HuH-7 (cell line): Measurements from ENCODE around the gene HNRNPF.

Experiments
- DNase-seq: peaks from one replicate; pipeline ENCODE4 v3.0.0; 2011; ENCODE audit warnings: low spot score

The HNRNPF gene

GRCh38 chr10:43376828-43377423, 32.1 kb downstream of the HNRNPF start:
- no peak for DNase-seq

DNA sequence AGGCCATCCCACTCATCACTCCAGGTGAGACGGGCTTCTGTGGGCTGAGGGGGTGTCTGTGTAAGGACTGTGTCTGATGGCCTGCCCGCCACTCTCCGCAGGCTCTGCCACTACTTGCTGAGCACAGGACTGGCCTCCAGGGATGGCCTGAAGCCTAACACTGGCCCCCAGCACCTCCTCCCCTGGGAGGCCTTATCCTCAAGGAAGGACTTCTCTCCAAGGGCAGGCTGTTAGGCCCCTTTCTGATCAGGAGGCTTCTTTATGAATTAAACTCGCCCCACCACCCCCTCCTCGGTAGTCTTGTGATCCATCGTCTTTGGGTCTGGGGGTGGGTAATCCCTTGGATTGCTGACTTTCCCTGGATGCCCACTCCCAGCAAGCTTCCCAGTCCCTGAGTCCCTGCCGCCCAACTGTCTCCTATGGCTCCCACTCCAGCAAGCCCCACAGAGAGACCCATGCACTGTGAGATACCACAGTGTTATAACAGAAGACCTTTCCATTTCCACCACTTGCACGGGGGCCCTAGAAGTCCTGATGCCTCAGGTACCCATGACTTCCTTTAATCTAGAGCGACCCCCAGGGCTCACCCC, 32.8 kb downstream of the HNRNPF start:
- DNase-seq: no peak

DNA sequence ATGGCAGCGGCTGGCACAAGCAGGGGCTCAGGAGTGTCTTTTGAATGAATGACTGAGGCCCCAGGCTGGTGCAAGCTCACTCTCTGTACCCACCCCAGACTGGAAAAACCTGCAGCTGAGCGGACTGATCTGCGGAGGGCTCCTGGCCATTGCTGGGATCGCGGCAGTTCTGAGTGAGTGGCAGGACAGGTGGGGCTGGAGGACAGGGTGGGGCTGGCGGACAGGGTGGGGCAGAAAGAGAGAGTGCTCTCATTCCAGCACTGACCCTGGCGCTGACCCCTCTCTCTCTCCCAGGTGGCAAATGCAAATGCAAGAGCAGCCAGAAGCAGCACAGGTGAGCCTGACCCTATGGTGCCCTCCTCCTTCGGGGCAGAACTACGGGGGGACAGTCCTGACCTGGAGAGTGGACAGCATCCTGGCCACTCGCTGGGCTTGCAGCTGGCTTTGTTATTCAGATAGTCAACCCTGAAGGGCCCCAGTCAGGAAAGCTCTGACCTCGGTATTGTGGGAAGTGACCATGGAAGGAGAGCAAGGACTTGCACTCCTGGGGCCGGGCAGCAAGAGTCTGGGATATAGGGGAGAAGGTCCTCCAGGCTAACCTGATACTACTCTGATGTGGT, 33.5 kb downstream of the HNRNPF start:
- DNase-seq: no peak

DNA sequence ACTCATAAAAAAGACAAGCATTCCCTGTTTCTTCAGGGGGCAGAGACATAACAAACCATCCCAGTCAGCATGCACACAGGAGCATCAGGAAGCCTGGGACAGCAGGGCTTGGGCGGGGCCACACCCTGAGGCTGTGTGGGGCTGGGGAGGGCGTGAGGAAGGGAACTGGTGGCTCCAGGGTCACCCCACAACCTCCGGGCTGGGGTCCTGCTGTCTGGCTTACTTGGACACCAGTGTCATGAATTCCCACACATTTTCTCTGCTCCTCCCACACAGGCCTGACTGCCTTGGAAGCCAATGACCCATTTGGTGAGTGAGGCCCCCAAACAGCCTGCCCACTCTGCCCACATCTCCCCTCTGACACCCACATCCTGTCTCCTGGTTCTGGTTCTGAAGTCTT, 34.8 kb downstream of the HNRNPF start:
- DNase-seq: no peak

GRCh38 chr10:43373461-43373860, 35.5 kb downstream of the HNRNPF start:
- no peak for DNase-seq

- DNase-seq: no peak
These were observed 36.1 kb downstream of the HNRNPF start for GRCh38 chr10:43372765-43373361.

DNA sequence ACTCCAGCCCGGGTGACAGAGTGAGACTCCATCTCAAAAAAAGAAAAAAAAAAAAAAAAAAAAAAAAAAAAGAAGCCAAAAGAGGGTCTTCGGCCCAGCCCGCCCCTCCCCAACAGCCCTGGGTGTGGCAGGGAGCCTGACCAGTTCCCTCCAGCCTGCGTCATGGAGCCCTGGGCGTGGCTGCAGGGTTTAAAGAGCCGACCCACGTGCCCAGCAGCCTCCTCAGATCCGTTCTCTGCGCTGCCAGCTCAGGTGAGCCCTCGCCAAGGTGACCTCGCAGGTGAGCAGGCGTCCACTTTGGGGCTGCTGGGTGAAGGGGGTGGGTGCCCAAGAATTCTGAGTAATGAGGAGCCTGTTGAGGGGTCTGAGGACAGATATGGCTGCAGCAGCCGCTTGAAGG, 37.6 kb downstream of the HNRNPF start, which contains the start of gene FXYD4:
TSS of gene FXYD4 (plus strand) at position 219 of the 400 bp plus-strand sequence. CDS start 2,111 bp downstream, outside the sequence.
- DNase-seq: no peak

DNA sequence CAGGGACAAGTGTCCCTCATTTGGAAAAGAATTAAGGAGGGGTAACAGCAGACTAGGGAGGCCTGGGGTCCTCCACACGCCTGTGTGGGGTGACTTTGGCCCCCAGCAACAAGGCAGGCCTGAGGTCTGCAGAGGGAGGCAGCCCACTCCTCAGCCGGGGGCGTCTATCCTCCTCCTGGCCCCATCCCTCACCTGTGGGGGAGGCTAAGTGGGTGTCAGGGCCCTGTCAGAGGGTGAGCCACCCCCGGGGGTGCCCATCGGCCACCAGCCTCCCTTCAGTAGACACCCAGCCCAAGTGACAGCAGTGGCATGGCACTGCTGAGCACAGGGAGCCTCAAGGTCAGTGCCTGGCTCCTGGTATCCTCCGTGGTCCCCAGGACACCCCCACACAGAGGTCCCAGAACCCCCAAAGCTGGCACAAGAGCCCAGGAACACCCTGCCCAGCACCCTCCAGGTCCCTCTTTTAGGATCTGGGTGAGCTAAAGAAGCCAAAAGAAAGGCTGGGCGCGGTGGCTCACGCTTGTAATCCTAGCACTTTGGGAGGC, 38.2 kb downstream of the HNRNPF start:
- no peak for DNase-seq

- DNase-seq: no peak
These were observed 39.1 kb downstream of the HNRNPF start for GRCh38 chr10:43369921-43370320.

- no peak for DNase-seq
These were observed 44.0 kb downstream of the HNRNPF start for GRCh38 chr10:43365001-43365400.

DNA sequence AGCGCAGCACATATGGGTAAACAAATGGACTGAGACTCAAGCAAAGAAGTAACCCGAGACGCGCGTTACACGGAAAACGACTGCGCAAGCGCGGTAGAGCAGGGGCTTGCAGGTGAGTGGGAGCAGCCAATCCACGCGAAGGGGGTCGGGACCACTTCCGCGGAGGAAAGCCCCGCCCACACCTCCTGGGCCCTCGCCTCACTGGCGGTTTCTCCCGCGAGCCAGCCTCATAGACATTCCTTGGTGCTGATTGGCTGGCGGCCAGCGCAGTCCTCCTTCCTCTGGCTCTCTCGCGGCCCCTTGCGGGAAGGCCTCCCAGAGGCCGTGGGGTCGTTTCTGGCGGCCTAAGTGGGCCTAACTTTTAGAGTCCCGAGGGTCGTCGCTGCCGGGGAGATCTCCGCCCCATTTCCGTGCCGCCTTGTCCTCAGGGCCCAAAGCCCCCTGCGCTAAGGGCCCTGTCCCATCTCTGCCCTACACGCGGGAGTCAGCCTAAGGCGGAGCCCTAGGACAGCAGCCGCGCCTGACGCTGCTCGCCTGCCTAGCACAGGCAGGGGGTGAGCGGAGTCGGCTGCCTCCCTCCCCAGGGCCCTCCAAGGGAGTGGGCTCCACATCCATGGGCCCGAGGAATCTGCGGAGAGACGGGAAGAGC, 46.7 kb downstream of the HNRNPF start:
- DNase-seq: no peak

- no peak for DNase-seq
These were observed 47.3 kb downstream of the HNRNPF start for GRCh38 chr10:43361547-43362190.

- no peak for DNase-seq
These were observed 48.9 kb downstream of the HNRNPF start for GRCh38 chr10:43360086-43360485.

DNA sequence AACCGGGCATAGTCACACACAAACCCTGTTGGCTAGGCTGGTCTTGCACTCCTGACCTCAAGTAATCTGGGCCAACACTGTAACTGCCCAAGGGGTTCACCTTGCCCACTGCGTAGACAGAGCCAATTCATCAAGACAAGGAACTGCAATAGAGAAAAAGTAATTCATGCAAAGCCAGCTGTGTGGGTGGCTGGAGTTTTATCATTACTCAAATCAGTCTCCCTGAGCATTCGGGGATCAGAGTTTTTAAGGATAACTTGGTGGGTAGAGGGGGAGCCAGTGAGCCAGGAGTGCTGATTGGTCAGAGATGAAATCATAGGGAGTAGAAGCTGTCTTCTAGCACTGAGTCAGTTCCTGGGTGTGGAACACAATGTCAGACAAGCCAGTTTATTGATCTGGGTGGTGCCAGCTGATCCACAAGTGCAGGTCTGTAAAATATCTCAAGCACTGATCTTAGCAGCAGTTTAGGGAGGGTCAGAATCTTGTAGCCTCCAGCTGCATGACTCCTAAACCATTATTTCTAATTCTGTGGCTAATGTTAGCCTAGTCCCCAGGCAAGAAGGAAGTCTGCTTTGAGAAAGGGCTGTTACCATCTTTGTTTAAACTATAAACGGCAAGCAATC, 53.1 kb downstream of the HNRNPF start:
- no peak for DNase-seq

GRCh38 chr10:43354879-43355380, 54.1 kb downstream of the HNRNPF start:
- DNase-seq: no peak

GRCh38 chr10:43354330-43354635, 54.7 kb downstream of the HNRNPF start:
- DNase-seq: no peak

- DNase-seq: no peak
These were observed 55.3 kb downstream of the HNRNPF start for GRCh38 chr10:43353495-43354329.

DNA sequence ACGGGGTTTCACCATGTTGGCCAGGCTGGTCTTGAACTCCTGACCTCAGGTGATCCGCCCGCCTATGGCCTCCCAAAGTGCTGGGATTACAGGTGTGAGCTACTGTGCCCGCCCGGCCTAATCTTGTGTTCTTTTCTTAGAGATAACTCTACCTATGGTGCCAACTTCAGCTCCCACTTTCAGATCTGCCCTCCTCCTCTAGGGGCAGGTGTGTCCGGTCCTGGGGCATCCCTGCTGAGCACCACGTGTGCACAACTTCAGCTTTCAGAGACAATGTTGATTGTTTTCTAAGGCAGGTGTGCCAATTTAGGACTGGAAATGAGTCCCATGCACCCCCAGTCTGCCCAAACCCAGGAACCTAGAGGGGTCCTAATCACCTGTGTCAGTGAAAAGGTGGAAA, 56.0 kb downstream of the HNRNPF start:
- no peak for DNase-seq

DNA sequence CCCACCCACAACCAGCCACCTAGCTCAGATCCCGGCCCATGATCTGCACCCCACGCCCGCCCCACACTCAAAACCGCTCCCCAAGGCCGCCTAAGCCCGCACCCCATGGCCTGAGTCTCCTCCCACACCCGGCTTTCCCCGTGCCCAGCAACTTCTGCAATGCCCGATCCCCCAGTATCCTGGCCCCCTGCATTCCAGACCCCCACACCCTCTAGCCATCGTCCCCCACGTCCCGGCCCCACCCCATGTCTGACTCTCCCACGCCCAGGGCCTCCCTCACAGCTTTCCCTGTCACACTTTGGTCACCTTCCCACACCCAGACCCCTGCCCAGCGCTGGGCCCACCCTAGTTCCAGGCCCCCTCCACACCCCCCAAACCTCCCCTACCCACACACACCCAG, 57.7 kb downstream of the HNRNPF start:
- DNase-seq: no peak

GRCh38 chr10:43350686-43351085, 58.3 kb downstream of the HNRNPF start:
- DNase-seq: no peak

DNA sequence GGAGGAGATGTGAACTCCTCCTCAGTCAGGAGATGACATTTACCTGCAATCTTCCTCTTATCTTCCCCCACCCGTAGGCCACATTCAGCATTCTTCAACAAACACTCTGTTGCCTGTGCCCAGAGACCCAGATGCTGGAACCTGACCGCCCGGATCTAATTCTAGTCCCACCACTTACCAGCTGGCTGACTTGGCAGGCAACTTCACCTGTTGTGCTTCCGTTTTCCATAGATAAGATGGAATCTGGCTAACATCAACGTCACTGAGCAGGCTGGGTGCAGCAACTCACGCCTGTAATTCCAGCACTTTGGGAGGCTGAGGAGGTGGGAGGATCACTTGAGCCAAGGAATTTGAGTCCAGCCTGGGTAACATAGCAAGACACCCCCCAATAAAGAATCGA, 58.8 kb downstream of the HNRNPF start:
- DNase-seq: no peak
